ENCODE measurements around the gene PDE8A.

DNA sequence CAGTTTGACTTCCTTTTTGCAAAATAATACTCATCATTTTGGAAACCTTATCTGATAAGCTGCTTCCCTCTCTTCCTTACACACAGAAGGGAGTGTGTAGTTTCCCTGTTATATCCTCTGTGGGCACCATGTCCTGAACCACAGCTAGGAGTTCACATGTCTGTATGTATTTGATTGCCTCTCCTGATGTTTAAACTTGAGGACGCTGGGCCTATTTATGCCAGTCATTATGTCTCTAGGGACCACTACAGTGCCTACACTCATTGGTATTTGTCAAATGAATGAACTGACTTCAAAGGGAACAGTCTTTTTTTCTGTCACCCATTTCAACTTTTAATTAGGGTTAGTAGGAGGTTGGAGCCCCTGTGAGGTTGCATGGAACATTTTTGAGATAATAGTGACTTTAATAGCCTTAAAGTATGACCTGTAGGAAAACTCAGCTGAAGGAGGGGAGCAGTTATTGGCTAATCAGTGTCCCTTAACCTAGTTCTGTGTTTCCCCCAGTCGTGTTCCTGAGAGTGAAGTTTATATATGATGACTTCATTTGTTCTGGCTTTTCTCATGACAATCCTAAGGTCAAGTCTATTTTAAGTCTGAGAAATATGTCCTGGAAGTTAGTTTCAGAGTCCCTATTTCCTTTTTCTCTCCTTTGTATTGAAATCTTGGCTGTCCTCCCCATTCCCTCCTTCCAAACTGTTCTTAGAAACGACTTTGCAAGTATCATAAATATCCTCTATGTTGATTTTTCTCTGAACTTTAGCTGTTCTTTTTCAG lies 28.9 kb downstream of the PDE8A start:
- TF ChIP-seq POLR2AphosphoS5 (IDR thresholded peaks at IDR 0.05; ENCODE audit: low read depth) (no peak), CREB1 (CRISPR knock-in tag; IDR thresholded peaks at IDR 0.05; ENCODE audit: low read depth) (no peak), ZNF331 (CRISPR knock-in tag; IDR thresholded peaks at IDR 0.05; ENCODE audit: low read depth) (no peak), EZH2 (IDR thresholded peaks at IDR 0.05; ENCODE audit: low read depth, unreplicated experiment) (no peak), JUNB (IDR thresholded peaks at IDR 0.05; ENCODE audit: unreplicated experiment) (no peak), ZNF114 (CRISPR knock-in tag; IDR thresholded peaks at IDR 0.05) (no peak)
- TF ChIP-seq, protein P1, sequence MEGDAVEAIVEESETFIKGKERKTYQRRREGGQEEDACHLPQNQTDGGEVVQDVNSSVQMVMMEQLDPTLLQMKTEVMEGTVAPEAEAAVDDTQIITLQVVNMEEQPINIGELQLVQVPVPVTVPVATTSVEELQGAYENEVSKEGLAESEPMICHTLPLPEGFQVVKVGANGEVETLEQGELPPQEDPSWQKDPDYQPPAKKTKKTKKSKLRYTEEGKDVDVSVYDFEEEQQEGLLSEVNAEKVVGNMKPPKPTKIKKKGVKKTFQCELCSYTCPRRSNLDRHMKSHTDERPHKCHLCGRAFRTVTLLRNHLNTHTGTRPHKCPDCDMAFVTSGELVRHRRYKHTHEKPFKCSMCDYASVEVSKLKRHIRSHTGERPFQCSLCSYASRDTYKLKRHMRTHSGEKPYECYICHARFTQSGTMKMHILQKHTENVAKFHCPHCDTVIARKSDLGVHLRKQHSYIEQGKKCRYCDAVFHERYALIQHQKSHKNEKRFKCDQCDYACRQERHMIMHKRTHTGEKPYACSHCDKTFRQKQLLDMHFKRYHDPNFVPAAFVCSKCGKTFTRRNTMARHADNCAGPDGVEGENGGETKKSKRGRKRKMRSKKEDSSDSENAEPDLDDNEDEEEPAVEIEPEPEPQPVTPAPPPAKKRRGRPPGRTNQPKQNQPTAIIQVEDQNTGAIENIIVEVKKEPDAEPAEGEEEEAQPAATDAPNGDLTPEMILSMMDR (conservative IDR thresholded peaks at IDR 0.05; ENCODE audit: low read depth in 2 of 2), result no peak
- TF ChIP-seq, protein P2, sequence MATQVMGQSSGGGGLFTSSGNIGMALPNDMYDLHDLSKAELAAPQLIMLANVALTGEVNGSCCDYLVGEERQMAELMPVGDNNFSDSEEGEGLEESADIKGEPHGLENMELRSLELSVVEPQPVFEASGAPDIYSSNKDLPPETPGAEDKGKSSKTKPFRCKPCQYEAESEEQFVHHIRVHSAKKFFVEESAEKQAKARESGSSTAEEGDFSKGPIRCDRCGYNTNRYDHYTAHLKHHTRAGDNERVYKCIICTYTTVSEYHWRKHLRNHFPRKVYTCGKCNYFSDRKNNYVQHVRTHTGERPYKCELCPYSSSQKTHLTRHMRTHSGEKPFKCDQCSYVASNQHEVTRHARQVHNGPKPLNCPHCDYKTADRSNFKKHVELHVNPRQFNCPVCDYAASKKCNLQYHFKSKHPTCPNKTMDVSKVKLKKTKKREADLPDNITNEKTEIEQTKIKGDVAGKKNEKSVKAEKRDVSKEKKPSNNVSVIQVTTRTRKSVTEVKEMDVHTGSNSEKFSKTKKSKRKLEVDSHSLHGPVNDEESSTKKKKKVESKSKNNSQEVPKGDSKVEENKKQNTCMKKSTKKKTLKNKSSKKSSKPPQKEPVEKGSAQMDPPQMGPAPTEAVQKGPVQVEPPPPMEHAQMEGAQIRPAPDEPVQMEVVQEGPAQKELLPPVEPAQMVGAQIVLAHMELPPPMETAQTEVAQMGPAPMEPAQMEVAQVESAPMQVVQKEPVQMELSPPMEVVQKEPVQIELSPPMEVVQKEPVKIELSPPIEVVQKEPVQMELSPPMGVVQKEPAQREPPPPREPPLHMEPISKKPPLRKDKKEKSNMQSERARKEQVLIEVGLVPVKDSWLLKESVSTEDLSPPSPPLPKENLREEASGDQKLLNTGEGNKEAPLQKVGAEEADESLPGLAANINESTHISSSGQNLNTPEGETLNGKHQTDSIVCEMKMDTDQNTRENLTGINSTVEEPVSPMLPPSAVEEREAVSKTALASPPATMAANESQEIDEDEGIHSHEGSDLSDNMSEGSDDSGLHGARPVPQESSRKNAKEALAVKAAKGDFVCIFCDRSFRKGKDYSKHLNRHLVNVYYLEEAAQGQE (IDR thresholded peaks at IDR 0.05; ENCODE audit: unreplicated experiment), result no peak
